SH-SY5Y (cell line): Measurements from ENCODE around the gene PCDH9.

Source experiments
- GATA2 ChIP-seq: IDR thresholded peaks from 2 replicates; pipeline ENCODE4 v1.6.1; 2011; ENCODE audit warnings: mild to moderate bottlenecking, low read depth, low read length
- GATA3 ChIP-seq: IDR thresholded peaks from 2 replicates; pipeline ENCODE4 v1.6.1; 2011; ENCODE audit warnings: low read depth, mild to moderate bottlenecking, low read length, moderate library complexity

- TF ChIP-seq GATA3 (no peak), GATA2 (no peak)
Observed at GRCh38 chr13:66339214-66339613, 890.9 kb downstream of the PCDH9 start.
